HG03095 (cell line): ENCODE results near the gene ACP2.

ENCODE experiments used
- ATAC-seq: cut with Tn5 transposase; IDR thresholded peaks from one replicate; pipeline ENCODE4 v1.9.1; 2021; ENCODE audit warnings: moderate library complexity; ENCODE audit not compliant: unreplicated experiment

Gene ACP2, protein sequence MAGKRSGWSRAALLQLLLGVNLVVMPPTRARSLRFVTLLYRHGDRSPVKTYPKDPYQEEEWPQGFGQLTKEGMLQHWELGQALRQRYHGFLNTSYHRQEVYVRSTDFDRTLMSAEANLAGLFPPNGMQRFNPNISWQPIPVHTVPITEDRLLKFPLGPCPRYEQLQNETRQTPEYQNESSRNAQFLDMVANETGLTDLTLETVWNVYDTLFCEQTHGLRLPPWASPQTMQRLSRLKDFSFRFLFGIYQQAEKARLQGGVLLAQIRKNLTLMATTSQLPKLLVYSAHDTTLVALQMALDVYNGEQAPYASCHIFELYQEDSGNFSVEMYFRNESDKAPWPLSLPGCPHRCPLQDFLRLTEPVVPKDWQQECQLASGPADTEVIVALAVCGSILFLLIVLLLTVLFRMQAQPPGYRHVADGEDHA

DNA sequence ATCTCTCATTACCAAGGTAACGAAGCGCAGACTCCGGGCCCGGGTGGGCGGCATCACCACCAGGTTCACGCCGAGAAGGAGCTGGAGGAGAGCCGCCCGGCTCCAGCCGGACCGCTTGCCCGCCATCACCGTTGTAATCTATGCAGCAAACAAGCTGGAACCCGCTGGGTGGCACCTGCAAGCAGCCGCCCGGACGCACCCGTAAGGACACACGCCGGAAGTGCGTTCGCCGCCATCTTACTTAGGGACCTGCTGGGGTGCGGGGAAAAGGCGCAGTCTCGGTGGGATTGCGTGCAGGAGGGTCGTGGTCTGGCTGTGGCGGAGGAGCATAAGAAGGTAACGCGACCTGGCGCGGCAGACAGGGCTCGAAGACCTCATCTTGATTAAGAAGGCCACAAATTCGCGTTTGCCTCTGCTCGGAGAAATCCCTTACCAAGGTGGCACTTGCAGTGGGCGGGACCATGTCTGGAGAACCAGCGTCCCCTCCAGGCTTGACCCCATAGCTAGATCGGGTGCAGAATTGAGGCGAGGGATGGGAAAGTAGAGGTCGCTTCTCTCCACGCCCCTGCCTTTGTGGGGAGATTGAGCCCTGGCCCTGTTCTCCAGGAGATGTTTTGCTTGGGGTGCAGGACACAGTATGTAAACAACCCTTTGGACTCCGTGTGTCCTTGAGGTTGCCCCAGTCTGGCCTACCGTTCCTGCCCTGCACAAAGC is at the start of gene ACP2:
TSS of gene ACP2 (minus strand) at position 151 of the 714 bp plus-strand sequence. CDS start at position 126, 25 bp downstream.
- peak; percentile 88 for ATAC-seq

GRCh38 chr11:47296045-47296444 is 47.4 kb upstream of the ACP2 start:
- ATAC-seq = no peak

DNA sequence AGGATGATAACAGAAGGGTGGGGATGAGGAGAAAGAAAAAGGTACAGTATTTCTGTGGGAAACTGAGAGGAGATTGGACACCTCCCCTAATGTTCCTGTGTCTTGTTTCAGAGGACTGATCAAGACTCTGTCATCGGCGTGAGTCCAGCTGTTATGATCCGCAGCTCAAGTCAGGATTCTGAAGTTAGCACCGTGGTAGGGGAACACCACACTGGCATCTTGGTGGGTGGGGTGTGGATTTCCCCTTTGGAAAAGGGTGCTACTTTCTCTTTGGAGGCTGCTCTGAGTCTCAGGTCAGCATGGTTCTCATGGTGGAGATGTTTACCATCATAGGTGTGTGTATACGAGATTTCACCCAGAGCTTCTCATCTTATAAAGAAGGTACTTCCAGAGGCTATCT is 46.8 kb upstream of the ACP2 start:
- no peak for ATAC-seq

DNA sequence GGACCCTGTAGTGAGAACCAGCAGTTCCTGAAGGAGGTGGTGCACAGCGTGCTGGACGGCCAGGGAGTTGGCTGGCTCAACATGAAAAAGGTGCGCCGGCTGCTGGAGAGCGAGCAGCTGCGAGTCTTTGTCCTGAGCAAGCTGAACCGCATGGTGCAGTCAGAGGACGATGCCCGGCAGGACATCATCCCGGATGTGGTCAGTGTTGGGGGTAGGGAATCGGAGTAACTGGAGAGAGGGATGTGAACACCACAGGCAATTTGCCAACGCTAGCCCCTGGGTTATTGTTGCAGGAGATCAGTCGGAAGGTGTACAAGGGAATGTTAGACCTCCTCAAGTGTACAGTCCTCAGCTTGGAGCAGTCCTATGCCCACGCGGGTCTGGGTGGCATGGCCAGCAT is 41.2 kb upstream of the ACP2 start:
- no peak for ATAC-seq

GRCh38 chr11:47288066-47288465 is 39.5 kb upstream of the ACP2 start:
- no peak for ATAC-seq

DNA sequence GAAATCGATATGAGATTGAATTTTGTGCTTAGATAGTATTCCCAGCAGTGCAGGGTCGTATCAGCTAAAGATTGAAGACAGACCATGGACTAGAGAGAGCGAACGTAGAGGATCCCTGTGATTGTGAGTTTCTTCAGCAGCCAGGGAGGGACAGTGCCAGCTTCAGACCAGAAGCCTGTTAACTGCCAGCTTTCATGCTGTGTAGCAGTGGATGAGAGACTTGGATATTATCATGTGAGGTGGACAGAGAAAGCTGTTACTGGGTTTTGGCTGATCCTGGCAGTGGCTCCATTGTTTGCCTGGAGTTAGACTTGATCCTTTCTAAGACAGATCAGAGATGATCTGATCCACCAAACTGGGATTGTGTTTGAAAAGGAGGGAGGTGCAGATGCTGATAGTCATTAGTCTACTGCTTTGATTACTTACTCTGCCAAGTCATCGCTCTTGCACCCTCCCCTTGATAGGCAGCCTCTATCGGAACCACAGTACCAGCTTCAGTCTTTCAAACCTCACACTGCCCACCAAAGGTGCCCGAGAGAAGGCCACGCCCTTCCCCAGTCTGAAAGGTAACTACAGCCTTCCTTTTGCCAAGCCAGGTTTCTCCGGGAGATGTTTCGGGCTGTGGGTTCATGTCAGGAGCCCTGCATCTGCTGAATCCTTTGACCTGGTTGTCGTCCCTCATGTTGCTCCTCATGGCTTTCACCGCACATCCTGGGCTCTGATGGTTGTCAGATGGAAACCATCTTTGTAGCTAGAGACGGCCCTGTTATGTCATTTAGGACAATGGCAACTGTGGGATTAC is 37.6 kb upstream of the ACP2 start:
- no peak for ATAC-seq

DNA sequence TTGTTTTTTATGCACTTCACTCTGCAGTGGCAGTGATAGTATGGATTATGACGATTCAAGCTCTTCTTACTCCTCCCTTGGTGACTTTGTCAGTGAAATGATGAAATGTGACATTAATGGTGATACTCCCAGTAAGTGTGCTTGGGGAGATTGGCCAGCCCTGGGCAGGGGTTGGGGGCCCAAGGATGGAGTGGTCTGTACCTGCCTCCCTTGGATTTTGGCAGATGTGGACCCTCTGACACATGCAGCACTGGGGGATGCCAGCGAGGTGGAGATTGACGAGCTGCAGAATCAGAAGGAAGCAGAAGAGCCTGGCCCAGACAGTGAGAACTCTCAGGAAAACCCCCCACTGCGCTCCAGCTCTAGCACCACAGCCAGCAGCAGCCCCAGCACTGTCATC is 35.5 kb upstream of the ACP2 start:
- ATAC-seq = no peak

DNA sequence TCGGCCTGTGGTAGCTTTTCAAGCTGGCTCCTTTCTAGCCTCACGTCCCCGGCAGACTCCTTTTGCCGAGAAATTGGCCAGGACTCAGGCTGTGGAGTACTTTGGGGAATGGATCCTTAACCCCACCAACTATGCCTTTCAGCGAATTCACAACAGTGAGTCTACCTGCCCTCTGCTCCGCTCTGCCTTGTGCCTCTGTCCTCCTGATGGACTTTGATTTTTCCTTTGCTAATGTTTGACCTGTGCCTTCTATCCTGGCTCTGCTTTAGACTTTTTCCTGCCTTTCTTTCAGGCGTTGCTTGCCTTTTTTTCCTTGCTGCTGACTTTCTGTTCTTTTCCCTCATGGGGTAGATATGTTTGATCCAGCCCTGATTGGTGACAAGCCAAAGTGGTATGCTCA is 33.8 kb upstream of the ACP2 start:
- ATAC-seq = no peak

- no peak for ATAC-seq
Observed at GRCh38 chr11:47280860-47281259, 32.2 kb upstream of the ACP2 start.

DNA sequence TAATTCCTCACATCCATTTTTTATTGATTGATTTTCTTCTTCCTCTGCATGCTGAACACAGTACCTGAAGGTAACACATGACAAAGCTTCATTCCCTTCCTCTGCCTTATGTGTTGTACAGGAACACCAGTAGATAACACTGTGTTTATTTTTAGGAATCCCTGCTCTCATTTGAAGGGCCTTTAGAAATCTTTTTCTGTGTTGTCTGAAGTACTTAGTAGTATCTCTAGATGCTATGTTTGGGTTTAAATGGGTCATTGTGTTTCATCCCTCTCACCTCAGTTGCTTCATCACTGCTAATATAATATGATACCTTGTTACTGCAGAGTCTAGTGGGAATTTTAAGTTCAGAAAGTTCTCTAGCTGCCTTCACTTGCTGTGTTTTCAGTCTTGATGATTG is 31.5 kb upstream of the ACP2 start:
- no peak for ATAC-seq

GRCh38 chr11:47278769-47279168 is 30.2 kb upstream of the ACP2 start:
- no peak for ATAC-seq

DNA sequence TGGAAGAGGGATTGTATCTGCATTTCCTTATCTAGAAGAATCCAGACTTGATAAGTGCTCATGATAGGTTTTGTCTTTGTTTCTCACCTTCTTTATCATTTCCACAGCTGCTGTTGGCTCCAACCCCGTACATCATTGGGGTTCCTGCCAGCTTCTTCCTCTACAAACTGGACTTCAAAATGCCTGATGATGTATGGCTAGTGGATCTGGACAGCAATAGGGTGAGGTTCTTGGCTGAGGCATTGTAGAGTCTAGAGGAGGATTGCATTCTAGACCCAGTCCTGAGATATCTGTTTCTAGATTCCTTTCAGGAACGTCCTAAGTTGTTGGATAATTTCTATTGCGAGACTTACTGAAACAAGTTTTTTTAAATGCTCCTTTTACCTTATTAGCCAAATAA is 29.4 kb upstream of the ACP2 start:
- no peak for ATAC-seq

GRCh38 chr11:47276923-47277322 is 28.3 kb upstream of the ACP2 start:
- no peak for ATAC-seq

- ATAC-seq = no peak
Observed at GRCh38 chr11:47274495-47275235, 26.1 kb upstream of the ACP2 start.

- ATAC-seq = no peak
Observed at GRCh38 chr11:47272706-47273105, 24.1 kb upstream of the ACP2 start.

GRCh38 chr11:47271961-47272661 is 23.5 kb upstream of the ACP2 start:
- no peak for ATAC-seq

DNA sequence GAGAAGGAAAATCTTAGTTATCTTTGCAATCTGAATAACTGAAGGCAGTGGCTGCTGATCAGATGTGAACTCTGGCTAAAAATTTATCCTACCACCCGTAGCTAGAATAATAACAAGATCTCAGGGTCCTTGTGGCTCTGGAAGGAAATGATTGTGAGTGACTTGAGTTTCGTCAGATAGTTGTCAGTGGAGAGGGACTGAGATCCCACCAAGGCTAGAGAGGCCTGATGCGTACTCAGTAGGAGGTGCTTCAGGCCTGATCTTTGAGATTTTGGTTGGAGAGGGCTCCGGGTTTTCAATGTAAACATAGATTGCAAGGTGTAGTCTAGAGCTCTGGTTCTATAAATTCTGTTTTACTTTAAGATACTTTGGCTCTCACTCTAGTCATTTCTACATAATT is 22.7 kb upstream of the ACP2 start:
- ATAC-seq = no peak

DNA sequence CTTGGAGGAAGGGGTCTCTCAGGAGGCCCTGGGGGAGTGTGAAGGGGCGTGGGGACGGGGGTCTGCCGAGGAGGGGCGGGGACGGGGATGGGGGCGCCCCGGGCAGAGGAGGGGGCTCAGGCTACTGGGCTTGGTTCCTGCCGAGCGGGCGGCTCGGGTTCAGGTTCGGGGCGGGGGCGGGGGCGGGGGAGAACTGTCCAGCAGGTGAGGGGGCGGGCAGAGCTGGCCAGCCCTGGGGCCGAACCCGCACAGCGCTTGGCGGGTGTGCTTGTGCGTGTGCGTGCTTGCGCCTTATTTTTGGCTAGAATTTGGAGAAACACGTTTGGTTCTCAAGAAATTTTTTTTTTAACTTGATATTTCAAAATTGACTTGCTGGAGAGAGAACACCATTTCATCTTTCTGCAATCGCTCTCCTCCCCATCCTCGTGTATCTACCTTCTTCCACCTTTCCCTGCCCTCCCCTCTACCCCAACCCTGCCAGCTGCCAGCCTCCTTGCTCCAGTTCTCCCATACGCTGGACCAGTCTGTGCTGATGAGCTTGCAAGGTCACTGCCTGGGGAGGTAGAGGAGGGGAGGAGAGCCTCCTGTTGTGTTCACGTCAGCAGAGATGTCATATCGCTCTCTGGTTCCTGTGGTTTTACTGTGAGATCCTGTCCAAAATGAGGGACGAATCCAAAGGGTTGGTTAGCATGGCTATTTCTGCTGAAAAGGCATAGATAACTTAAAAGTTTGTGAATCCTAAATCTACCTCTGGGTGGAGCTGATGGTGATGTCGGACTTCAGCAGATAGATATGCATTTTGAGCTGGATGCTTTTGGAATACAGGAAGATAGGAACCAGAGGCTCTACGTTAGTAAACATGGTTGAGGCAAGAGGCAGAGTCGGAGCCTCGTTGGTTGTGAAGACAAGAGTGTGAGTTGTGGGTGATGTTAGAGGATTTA is 22.0 kb upstream of the ACP2 start:
- ATAC-seq = no peak

- ATAC-seq = peak; percentile 73
Observed at GRCh38 chr11:47269829-47270305, 21.3 kb upstream of the ACP2 start, which contains the start of gene MADD. Gene MADD (plus strand): TSS chr11:47270133.
